GM12878 (cell line): ENCODE results near the gene MLST8. TPM values are rescaled to one million over a fixed set of nuclear protein-coding genes. Genes with fewer than 3 reads are reported as not detected.

Source experiments
- CHD4 ChIP-seq: fragments of 200-600 bp; sonication (generic); IDR thresholded peaks from 2 replicates; pipeline ENCODE4 v1.6.1; 2016; ENCODE audit warnings: mild to moderate bottlenecking
- CREM ChIP-seq: IDR thresholded peaks from 2 replicates; pipeline ENCODE4 v1.6.1; 2014; ENCODE audit warnings: antibody characterized with exemption, low read depth
- EED ChIP-seq: sonication (generic); IDR thresholded peaks from 2 replicates; pipeline ENCODE4 v1.6.1; 2016; ENCODE audit warnings: antibody characterized with exemption, low read depth
- EGR1 ChIP-seq, 2 experiments: IDR thresholded peaks; 1 replicate in 1 of 2; 2 replicates in 1 of 2; pipeline ENCODE4 v1.6.1; 2011 to 2012; ENCODE audit warnings: low read depth in 2 of 2, low read length in 2 of 2, borderline replicate concordance in 1 of 2, mild to moderate bottlenecking in 1 of 2, moderate library complexity in 1 of 2
- ETV6 ChIP-seq, 2 experiments: fragments of 450-650 bp in 1 of 2; IDR thresholded peaks in 1 of 2; conservative IDR thresholded peaks in 1 of 2; 2 replicates each; pipeline ENCODE4 v1.6.1; 2014; ENCODE audit warnings: antibody characterized with exemption in 1 of 2, borderline replicate concordance in 1 of 2, low read depth in 1 of 2, mild to moderate bottlenecking in 1 of 2, moderate library complexity in 1 of 2
- KAT2A ChIP-seq: conservative IDR thresholded peaks from 2 replicates; pipeline ENCODE4 v1.6.1; 2011; ENCODE audit warnings: low read depth, low read length; ENCODE audit not compliant: control insufficient read depth
- MEF2A ChIP-seq: IDR thresholded peaks from 2 replicates; pipeline ENCODE4 v1.6.1; 2011; ENCODE audit warnings: low read depth, mild to moderate bottlenecking, low read length, moderate library complexity; ENCODE audit not compliant: insufficient read depth
- MYB ChIP-seq: fragments of 150-350 bp; IDR thresholded peaks from 2 replicates; pipeline ENCODE4 v1.6.1; 2014; ENCODE audit warnings: mild to moderate bottlenecking, low read depth, low read length, borderline replicate concordance
- MYC ChIP-seq: IDR thresholded peaks from 2 replicates; pipeline ENCODE4 v1.6.1; 2011; ENCODE audit warnings: mild to moderate bottlenecking, low read length, moderate library complexity, inconsistent platforms; ENCODE audit not compliant: insufficient read depth, insufficient replicate concordance, insufficient read length, severe bottlenecking
- NBN ChIP-seq: fragments of 450-650 bp; IDR thresholded peaks from 2 replicates; pipeline ENCODE4 v1.6.1; 2016
- NRF1 ChIP-seq: conservative IDR thresholded peaks from 2 replicates; pipeline ENCODE4 v1.6.1; 2011; ENCODE audit warnings: mild to moderate bottlenecking, low read depth, low read length, improper control_type of control experiment
- POU2F2 ChIP-seq: IDR thresholded peaks from 3 replicates; pipeline ENCODE4 v1.6.1; 2011; ENCODE audit warnings: low read depth, mild to moderate bottlenecking, low read length, borderline replicate concordance
- RAD51 ChIP-seq: fragments of 450-650 bp; IDR thresholded peaks from 2 replicates; pipeline ENCODE4 v1.6.1; 2016; ENCODE audit warnings: moderate library complexity, mild to moderate bottlenecking, inconsistent platforms
- RELA ChIP-seq: fragments of 450-650 bp; IDR thresholded peaks from 2 replicates; pipeline ENCODE4 v1.8.0; 2014; ENCODE audit warnings: borderline replicate concordance; ENCODE audit not compliant: partially characterized antibody
- TAF1 ChIP-seq: IDR thresholded peaks from 2 replicates; pipeline ENCODE4 v1.6.1; 2011; ENCODE audit warnings: mild to moderate bottlenecking, low read depth, low read length, borderline replicate concordance
- TCF3 ChIP-seq: IDR thresholded peaks from 2 replicates; pipeline ENCODE4 v1.6.1; 2012; ENCODE audit warnings: low read depth, mild to moderate bottlenecking, low read length, borderline replicate concordance; ENCODE audit not compliant: insufficient read depth
- polyA plus RNA-seq, 11 experiments: library from polyadenylated mRNA; depleted of rRNA in 4 of 11; unstranded in 6 of 11; stranded (reverse) in 5 of 11; fragments of >200 nt; fragmentation: Nextera tagmentation in 4 of 11; fragmentation: Illumina TruSeq in 1 of 11; extraction: Ambion mirVana in 4 of 11; extraction: Trizol in 1 of 11; gene quantifications; 1 replicate in 1 of 11; 2 replicates in 10 of 11; pipeline versions ENCODE4 v1.2.1 to v1.2.3, GENCODE V29; 2011 to 2016; ENCODE audit warnings: inconsistent platforms in 2 of 11, missing spikeins in 2 of 11, low read depth in 1 of 11
- total RNA-seq, 4 experiments: library from RNA; depleted of rRNA in 3 of 4; stranded (reverse); fragments of >200 nt in 3 of 4; fragmentation: Illumina TruSeq in 1 of 4; extraction: Trizol in 1 of 4; gene quantifications; 2 replicates each; pipeline versions ENCODE4 v1.2.1 to v1.2.3, GENCODE V29; 2013 to 2021
- TF ChIP-seq, protein P1 (sequence below): fragments of 450-650 bp; IDR thresholded peaks from 2 replicates; pipeline ENCODE4 v1.6.1; 2017; ENCODE audit warnings: mild to moderate bottlenecking
- TF ChIP-seq, protein P2 (sequence below): fragments of 450-650 bp; IDR thresholded peaks from 2 replicates; pipeline ENCODE4 v1.6.1; 2017; ENCODE audit warnings: mild to moderate bottlenecking, moderate library complexity
- TF ChIP-seq, protein P3 (sequence below): fragments of 150-350 bp; IDR thresholded peaks from 2 replicates; pipeline ENCODE4 v1.6.1; 2016; ENCODE audit warnings: low read depth, low read length

Gene MLST8
- total and polyA plus RNA-seq, 10 of the 15 experiments (the other 5 are each of a cell fraction or from before 2014, with no cell fraction given): 1.0 to 114 (median 64.2) TPM

DNA sequence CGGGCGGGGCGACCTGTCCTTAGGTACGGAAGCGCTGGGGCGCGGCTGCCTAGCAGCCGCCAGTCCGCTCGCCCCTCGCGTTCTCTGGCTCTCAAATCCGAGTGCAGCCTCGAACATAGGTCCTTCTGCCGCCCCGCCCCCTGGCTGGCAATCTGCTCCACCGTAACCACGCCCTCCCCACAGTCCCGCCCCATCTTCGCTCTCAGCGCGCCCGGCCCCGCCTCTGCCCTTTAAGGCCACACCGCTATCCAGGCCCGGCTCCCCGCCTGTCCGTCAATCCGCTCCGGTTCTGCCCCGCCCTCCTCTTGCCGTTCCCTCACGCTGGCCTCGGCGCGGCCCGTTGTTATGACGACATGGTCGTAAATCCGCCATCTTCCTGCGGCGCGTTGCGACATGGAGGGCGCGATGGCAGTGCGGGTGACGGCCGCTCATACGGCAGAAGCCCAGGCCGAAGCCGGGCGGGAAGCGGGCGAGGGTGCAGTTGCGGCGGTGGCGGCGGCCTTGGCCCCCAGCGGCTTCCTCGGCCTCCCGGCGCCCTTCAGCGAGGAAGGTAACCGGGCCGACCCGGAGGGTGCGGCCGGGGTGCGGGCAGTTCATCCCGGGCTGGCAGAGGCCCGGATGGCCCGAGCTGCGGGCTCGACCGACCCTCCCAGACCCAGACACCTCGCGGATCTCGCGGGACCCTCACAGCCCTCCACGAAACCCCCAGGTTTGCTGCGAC, 18.1 kb downstream of the MLST8 start, which contains the start of gene E4F1 (continued):
- TF ChIP-seq NRF1 (no peak), EGR1 (IDR thresholded peaks at IDR 0.05; ENCODE audit: borderline replicate concordance in 1 of 2, low read depth in 2 of 2, low read length in 2 of 2) (no peak), EED (no peak), RELA (no peak), CREM (peak; percentile 96), TAF1 (peak; percentile 95), POU2F2 (peak; percentile 86; the same call in 2 of the 3 replicates), MEF2A (0 out of 2 replicates have a peak, but pooled peaks have one; percentile 16), TCF3 (no peak), ETV6 (conservative IDR thresholded peaks at IDR 0.05 in 1 of 2, IDR thresholded peaks at IDR 0.05 in 1 of 2; ENCODE audit: borderline replicate concordance in 1 of 2, low read depth in 1 of 2) (no peak), NBN (no peak), KAT2A (no peak), MYB (no peak), RAD51 (no peak), CHD4 (no peak), MYC (no peak)
- TF ChIP-seq, protein P1, sequence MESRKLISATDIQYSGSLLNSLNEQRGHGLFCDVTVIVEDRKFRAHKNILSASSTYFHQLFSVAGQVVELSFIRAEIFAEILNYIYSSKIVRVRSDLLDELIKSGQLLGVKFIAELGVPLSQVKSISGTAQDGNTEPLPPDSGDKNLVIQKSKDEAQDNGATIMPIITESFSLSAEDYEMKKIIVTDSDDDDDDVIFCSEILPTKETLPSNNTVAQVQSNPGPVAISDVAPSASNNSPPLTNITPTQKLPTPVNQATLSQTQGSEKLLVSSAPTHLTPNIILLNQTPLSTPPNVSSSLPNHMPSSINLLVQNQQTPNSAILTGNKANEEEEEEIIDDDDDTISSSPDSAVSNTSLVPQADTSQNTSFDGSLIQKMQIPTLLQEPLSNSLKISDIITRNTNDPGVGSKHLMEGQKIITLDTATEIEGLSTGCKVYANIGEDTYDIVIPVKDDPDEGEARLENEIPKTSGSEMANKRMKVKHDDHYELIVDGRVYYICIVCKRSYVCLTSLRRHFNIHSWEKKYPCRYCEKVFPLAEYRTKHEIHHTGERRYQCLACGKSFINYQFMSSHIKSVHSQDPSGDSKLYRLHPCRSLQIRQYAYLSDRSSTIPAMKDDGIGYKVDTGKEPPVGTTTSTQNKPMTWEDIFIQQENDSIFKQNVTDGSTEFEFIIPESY: no peak
- TF ChIP-seq, protein P2, sequence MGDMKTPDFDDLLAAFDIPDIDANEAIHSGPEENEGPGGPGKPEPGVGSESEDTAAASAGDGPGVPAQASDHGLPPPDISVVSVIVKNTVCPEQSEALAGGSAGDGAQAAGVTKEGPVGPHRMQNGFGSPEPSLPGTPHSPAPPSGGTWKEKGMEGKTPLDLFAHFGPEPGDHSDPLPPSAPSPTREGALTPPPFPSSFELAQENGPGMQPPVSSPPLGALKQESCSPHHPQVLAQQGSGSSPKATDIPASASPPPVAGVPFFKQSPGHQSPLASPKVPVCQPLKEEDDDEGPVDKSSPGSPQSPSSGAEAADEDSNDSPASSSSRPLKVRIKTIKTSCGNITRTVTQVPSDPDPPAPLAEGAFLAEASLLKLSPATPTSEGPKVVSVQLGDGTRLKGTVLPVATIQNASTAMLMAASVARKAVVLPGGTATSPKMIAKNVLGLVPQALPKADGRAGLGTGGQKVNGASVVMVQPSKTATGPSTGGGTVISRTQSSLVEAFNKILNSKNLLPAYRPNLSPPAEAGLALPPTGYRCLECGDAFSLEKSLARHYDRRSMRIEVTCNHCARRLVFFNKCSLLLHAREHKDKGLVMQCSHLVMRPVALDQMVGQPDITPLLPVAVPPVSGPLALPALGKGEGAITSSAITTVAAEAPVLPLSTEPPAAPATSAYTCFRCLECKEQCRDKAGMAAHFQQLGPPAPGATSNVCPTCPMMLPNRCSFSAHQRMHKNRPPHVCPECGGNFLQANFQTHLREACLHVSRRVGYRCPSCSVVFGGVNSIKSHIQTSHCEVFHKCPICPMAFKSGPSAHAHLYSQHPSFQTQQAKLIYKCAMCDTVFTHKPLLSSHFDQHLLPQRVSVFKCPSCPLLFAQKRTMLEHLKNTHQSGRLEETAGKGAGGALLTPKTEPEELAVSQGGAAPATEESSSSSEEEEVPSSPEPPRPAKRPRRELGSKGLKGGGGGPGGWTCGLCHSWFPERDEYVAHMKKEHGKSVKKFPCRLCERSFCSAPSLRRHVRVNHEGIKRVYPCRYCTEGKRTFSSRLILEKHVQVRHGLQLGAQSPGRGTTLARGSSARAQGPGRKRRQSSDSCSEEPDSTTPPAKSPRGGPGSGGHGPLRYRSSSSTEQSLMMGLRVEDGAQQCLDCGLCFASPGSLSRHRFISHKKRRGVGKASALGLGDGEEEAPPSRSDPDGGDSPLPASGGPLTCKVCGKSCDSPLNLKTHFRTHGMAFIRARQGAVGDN: peak; percentile 19; the same call in 1 of the 2 replicates
- TF ChIP-seq, protein P3, sequence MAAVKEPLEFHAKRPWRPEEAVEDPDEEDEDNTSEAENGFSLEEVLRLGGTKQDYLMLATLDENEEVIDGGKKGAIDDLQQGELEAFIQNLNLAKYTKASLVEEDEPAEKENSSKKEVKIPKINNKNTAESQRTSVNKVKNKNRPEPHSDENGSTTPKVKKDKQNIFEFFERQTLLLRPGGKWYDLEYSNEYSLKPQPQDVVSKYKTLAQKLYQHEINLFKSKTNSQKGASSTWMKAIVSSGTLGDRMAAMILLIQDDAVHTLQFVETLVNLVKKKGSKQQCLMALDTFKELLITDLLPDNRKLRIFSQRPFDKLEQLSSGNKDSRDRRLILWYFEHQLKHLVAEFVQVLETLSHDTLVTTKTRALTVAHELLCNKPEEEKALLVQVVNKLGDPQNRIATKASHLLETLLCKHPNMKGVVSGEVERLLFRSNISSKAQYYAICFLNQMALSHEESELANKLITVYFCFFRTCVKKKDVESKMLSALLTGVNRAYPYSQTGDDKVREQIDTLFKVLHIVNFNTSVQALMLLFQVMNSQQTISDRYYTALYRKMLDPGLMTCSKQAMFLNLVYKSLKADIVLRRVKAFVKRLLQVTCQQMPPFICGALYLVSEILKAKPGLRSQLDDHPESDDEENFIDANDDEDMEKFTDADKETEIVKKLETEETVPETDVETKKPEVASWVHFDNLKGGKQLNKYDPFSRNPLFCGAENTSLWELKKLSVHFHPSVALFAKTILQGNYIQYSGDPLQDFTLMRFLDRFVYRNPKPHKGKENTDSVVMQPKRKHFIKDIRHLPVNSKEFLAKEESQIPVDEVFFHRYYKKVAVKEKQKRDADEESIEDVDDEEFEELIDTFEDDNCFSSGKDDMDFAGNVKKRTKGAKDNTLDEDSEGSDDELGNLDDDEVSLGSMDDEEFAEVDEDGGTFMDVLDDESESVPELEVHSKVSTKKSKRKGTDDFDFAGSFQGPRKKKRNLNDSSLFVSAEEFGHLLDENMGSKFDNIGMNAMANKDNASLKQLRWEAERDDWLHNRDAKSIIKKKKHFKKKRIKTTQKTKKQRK: no peak
